Measurements from ENCODE around the gene IP6K1.
"Not testable (repeated sequence)": the region's sequence is repeated elsewhere in the genome, so short reads cannot be mapped to it uniquely, and the experiment has no call there.

Gene IP6K1

DNA sequence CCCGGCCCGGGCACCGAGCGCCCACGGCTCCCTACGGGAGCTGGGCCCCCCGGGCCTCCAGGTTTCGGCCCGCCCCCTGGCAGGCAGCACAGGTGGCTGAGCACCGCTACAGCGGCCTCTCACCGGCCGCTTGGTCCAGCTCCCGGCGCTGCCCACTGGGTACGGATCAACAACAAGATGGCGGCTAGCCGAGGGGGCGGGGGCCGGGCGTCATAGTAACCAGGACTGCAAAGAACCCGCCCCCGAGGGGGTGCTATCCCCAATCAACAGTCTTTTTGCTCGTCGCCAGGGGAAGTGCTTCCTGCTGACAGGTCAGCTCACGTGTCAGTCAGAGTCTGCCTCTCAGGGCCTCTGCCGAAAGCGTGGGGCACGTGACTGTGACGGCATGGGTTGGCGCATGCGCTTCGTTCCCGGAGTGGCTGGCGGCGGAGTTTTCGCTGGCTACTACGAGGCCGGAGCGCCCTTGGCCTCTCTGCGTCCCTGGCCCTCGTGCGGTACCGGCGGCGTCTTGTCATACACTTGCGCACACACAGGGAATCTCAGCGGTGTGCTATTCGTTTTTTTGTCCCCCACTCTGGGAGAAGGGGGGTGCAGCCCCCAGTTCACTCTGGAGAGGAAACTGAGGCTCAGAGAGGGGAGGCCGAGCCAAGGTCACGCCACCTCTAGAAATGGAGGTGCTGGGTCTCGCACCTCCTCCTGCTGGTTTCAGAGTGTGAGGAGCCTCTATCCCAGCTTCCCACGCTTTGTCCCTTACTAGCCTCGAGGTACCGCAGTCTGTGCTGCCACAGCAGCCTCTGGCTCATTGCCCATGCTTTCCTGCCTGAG is at the start of gene IP6K1:
Gene IP6K1, minus strand, starts transcription at position 186 of the 825 bp plus-strand sequence. CDS start 38,502 bp downstream, outside the sequence.
- peak; percentile 95 for DNase-seq

DNA sequence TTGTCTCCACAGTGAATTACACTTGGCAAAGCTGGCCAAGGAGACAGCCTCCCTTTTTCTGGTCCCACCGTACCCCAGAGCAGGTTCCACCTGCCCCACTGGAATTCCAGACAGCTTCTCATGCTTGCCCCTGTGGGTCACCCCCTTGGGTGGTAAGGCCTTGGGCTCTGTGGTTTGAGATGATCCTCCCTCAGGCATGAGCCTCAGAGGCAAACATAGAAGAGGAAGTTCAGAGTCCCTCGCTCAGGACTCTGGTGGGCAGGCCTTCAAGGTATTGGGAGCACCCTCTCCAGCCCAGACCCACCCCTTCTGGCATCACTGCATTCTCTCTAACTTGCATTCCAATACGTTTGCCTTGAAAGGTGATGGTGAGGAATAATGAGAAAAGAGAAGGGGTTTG is 45.0 kb upstream of the IP6K1 start:
- DNase-seq = no peak

DNA sequence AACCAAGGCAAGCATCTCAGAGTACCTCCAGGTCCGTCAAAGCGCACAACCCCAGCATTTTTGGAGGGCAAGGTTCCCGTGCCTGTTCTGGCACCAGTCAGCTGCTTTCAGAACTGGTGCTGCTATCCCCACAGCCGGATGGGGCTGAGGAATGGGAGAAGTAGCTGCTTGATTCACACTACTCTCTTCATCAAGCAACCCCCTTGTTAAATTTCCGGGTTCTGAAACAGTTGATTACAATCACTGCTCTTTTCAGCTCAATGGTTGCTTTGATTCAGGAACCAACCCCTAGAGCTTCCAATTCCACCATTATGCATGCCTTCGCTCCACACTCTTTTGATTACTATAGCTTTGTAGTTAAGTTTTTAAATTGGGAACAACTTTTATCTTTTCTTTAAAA is 39.7 kb upstream of the IP6K1 start:
- DNase-seq = no peak

DNA sequence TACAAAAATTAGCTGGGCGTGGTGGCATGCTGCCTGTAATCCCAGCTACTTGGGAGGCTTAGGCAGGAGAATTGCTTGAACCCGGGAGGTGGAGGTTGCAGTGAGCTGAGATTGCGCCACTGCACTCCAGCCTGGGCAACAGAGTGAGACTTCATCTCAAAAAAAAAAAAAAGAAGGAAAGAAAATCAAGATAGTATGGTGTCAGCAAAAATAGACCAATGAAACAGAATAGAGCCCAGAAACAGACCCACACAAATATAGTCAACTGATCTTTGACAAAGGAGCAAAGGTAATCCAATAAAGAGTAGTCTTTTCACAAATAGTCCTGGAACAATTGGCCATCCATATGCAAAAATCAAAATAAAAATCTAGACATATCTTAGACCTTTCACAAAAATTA is 36.8 kb upstream of the IP6K1 start:
- DNase-seq = not testable (repeated sequence)

DNA sequence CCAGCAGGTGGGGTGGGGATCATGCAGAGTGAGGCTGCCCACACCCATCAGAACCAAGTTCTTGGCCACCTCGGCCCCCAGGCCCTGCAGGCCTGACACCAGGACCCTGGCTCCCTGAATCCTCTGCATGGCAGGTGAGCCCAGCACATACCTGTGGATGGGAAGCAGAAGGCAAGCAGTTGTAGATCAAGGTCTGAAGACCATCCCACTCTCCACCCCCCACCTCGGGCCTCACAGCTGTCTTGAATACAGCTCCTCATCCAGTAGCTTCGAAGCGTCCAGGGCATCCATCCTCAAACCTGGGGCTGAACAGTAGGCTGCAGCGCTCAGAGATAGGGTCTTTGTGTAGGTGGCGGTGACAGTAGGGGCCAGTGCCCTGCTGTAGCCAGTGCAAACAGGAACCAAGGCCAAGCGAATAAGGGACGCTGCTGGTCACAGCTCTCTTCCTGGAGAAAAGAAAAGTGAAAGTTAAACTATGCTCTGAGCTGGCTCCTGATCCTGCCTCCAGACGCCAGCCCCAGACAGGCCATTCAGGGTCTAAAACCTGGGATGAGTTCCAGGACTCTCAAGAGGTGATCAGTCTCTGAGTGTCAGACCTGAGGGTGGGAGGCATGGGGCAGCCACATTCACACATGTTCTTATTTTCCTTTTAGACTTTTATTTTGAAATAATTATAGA is 27.3 kb upstream of the IP6K1 start, which contains the start of gene UBA7:
Gene UBA7, minus strand, starts transcription at position 457 of the 678 bp plus-strand sequence. Its CDS starts 166 bp downstream, at position 291.
- no peak for DNase-seq

DNA sequence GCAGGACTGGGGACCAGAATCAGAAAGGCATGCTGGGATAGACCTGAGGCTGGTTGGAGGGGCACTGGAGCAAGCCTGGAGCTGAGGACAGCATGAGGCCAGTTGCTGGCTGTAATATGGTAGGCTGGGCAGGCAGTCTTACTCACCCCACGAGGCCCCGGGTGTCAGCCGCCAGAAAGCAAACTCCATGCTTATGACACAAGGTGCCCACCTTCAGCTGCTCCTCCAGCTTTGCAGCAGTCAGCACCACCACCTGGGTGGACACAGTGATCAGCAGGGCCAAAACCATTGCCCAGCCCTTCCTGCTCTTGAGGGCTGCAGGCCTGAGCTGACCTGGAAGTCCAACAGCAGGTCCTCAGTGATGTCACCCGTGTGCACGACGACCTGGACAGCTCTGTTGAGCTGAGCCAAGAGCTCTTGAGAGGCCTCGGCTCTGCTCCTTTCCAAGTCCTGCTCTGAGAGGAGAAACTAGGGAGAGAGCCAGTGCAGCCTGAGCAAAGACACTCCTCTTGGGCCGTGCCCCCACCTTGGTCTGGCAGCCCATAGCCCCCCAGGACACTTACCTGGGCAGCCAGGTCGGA is 26.7 kb upstream of the IP6K1 start:
- DNase-seq = no peak

DNA sequence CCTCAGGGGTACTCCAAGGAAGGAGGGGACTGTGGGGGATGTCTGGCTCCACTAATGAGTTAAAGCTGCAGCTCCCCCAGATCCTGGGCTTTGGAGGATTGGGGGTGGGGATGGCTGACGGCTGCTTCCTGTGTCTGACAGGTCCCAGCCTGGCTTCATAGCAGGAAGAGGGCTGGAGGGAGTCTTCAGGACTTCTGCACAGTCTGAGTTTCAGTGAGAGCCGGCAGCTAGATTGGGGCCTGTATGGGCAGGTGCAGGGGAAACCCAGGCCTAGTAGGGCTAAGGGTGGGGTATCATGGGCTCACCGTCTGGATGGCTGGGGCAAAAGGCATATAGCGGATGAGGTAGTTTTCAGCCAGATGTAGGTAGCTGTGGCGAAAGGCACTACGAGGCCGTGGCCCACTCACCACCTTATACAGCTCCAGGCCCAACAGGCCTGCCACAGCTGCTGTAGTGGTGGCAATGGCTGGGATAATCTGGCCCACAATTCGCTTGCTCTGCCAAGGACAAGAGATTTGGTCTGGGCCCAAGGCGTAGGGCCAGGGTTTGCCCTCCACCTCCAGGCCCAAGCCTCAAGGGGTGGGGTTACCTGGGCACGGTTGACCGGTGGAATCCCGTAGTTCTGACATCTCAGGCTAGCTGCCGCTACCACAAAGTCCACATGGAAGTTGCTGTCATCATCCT is 21.2 kb upstream of the IP6K1 start:
- no peak for DNase-seq

DNA sequence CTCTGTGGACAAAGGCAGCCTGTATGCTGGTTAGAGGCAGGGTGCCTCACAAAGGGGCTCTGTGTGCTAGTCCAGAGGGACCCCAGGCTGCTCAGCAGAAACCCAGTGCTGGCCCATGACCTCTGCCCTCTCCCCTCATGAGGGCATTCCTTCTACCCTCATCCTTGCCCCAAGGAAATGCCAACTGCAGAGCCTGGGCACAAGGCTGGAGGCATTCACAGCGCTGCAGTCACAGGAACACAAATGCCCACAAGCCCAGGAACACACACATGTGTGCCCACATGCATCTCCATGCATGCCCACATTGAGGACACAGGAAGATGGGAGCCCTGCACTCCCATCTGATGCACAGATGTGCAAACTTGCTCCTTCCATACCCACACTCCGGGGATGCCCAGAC is 20.5 kb upstream of the IP6K1 start:
- no peak for DNase-seq

DNA sequence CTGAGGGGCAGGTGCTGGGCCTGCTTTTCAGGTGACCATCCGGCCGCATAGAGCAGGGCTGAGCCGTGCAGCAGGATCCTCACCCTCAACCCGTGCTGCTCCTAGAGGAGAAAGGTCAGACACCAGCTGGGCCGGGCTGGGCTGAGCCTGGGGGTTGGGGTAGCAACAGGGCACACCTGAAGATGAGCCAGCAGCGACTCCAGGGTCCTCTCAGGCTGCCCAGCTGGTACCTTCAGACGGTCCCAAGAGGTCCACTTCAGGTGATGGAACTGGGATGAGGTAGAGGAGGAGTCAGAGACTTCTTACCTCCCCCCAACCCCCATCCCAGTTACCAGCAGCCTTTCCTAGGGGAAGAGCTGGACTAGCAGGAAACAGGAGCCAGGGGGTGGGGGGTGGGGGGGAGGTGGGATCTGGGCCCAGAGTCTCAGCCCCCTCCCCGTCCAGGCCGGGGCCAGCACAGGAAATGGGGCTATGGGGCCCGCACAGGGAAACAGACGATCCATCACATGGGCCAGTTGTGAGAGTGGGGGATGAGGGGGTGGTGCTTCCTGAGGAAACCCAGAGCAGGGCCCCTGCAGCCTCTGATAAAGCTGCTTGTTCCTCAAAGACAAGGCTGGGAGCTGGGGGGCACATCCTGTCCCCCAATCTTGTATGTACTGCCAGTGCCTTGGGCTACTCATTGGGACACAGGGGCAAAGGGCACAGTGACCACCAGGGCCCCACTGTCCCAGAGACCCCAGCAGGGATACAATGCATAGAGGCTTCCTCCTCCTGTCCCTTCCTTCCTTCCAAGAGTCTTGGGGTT is 19.8 kb upstream of the IP6K1 start:
- DNase-seq = no peak

DNA sequence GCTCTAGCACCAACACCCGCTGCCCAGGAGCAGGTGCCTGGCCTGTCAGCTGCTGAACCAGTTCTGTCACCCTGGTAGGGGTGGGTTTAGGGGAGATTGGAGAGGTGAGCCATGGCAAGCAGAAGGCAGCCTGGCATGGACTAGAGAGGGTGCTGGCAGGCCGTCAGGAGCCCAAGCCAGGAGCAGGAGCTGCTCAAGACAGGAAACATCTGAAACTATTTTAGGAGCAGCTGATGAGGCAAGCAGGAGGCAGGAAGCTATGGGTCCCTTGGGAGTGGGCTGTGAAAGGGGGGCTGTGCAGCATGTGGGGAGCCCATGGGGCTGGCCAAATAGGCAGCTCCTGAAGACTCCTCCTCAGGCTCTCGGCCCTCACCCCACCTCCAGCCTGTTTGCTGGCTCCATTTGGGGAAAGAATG is 19.0 kb upstream of the IP6K1 start:
- DNase-seq = peak; percentile 83

DNA sequence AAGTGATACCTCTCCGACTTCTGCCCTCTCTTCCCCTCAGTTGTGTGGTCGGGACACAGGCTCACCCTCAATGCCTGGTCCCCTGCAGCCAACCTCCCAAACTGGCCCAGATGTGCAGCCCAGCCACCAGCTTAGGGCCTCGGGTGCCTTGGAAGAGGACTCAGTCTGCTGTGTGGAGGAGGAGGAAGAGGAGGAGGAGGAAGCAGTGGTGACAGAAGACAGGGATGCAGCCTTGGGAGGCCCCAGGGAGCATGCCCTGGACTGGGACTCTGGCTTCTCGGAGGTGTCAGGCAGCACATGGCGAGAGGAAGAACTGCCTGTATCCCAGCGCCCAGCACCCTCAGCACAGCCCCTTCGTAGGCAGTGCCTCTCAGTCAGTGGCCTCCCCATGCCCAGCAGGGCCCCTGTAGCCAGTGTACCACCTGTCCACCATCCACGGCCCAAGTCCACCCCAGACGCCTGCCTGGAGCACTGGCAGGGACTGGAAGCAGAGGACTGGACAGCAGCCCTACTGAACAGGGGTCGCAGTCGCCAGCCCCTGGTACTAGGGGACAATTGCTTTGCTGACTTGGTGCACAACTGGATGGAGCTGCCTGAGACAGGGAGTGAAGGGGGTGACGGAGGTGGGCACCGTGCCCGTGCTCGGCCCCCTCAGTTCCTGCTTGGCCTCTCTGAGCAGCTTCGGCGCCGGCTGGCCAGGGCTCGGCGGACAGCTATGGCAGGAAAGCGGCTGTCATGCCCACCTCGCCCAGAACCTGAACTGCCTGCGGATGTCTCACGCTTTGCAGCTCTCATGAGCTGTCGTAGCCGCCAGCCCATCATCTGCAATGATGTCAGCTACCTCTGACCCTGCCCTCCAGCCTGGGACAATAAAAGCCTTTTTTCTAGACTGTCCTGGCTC is 18.0 kb upstream of the IP6K1 start:
- DNase-seq = no peak

DNA sequence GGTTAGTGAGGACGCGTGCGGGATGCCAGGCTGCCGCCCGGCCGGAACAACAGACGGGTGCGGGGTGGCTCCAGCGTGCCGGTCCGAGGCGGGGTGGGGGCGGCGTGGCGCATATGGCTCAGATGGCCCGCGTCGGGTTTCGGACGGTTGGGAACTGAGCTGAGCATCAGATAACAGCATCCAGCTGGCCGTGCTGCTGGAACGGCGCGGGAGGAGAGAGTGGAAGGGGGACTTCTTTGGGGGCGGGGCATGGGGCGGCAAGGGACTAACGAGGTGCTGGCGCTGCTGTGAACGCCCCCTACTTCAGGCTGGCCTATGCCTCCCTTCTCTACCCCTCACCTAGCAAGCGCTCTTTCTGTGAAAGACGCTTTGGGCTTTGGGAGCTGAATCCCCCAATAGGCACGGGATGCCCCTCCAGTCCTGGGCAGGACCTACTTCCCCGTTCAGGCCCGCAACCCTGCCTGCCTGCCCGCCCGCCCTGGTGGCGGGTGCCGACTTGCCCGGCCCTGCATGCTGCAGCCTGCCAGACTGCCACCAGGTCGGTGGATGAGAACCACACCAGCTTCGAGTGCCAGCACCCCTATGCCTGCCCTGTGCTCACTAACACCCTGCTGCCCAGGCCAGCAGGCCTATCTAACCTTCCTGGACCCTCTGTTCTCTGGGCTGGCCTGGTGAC is 17.3 kb upstream of the IP6K1 start:
- DNase-seq = peak; percentile 74

DNA sequence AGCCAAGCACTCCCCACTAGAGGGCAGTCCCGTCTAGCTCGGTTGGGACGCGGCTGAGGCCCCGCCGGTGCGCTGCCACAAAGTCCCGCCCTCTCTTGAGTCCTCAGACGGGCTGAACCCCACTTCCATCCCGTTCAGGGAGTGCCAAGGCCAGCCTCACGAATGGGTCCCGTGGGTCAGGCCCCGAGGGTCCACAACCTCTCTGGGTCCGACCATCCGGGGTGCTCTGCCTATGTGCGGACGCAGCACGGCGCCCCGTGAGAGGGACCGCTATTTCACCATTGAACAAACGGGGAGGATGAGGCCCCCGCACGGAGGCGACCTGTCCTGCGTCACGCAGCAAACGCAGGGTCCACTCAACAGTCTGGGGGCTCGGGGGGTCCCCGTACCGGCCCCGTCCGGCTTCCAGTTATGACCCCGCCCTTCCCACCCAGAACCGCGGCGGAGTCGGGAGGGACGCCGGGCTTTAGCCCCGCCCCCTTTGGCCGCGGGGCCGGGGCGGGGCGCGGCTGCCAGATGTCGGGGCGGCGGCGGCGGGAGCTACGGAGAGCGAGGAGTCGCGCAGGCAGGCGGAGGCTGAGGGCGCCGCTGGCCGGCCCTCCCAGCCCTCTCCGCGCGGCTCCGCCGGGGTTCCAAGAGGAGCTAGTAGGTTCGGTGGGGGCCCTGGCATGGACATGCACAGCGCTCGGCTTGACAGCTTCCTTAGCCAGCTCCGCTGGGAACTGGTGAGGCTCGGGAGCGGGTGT is 16.6 kb upstream of the IP6K1 start, which contains the start of gene INKA1:
Gene INKA1, plus strand, starts transcription at position 543 of the 746 bp plus-strand sequence. Its CDS starts 132 bp downstream, at position 675.
- DNase-seq = peak; percentile 70

DNA sequence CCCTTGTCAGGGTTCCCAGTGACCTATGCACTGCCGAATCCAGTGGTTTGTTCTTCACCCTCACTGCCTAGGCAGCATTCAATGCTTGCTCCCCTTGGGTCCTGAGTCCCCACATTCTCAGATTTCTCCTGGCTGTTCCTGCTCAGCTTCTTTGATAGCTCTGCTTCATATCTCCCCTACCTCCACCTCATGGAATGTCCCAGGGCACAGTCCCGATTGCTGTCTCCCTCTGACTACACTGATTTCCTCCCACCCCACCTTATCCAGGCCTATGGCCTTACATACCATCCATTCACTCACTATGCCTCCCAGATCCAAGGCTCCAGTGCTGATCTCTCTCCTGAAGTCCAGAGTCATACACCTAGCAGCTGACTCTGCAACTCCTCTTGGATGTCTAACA is 14.8 kb upstream of the IP6K1 start:
- no peak for DNase-seq

DNA sequence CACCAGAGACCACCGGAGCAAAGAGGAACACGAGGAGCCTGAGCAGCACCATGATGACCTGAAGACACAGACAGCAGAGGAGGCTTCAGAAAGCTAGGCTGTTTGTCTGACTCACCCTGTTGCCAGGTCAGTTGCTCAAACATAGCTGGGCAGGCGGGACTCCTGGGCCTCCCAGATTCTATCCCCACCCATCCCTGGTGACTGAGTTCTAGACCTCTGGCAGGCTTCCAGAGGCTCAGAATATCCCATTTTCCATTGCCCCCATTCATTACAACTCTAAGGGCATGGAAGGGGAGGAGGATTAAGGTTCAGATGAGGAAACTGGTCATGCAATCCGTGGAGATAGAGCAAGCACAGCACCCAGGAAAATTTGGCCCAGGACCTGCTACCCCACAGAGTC is 13.4 kb upstream of the IP6K1 start, which contains the start of gene CDHR4:
Gene CDHR4, minus strand, starts transcription at position 113 of the 400 bp plus-strand sequence. Its CDS starts 61 bp downstream, at position 52.
- DNase-seq = no peak

DNA sequence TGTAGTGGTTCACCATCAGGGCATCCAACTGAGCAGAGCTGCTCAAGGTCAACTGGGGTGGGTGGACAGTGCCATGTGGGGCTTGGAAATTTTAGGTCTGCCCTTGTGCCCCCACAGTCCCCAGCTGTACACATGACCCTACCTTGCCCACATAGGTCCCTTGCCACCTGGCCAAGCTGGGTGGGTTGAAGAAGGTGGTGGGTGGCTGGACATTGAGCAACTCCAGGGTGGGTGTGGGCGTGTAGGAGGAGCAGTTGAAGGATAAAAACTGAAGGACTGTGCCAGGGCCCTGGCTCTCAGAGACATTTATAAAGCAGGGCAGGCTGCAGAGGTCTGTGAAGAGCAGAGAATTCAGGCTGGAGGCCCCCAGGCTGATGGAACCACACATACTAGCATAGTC is 12.8 kb upstream of the IP6K1 start:
- no peak for DNase-seq

DNA sequence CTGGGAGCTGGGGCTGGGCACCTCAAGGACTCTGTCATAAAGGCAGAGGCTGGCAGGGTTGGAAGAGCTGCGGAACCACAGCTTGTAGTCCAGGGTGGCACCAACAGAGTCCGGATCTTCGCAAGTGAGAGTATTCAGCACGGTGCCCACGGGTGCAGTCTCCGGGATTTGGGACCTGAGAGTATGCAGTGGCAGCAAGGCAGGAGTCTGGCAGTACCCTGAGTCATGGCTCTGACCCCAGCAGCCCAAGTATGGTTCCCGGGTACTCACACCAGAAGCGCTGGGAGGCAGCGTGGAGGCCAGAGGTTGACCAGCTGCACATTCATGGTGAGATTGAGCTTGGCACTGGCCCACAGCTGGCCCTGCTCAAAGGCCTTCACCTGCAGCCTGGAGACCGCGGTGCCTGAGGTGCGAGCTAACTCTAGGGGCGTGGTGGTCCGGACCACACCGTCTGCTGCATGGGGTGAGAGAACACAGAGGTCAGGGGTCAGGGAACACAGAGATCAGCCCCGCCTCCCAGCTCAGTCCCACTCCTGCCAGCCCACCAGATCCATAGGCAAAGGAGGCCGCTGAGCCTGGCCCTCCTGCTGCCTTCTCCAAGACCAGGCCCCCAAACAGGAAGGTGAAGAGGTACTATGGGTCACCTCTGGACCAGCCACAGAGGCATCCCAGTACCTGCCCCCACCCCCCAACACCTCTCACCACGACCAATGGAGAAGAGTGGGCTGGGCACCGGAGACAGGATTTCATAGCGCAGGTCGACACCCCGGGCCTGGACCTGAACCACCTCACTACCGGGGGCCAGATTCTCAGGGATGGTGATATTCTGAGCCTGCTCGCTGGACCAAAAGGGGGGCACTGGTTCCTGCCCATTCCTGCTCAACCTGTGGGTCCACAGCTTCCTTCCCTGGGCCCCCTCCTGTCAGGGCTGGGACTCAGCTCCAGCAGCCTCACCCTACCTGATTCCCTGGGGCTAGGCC is 8.9 kb upstream of the IP6K1 start:
- no peak for DNase-seq

DNA sequence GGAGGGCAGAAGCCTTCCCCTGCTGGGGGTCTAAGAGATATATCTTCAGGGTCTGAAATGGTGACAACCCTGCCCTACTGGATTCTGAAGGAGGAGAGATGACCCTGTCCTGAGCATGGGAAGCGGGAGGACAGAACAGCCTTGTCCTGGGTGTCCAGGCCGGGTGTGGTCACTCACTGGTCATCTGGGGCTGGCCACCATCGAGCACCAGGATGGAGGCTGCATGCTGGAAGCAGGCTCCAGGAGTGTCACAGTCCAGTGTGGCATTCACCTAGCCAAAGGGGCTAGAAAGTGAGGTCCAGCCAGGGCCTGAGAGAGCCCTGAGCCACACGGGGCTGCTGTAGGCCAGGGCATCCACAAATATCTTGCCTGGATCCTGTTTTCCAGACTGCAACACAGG is 8.1 kb upstream of the IP6K1 start:
- DNase-seq = no peak
